GM18505 (cell line): ENCODE data around the gene CYP24A1.

Experiments used
- ATAC-seq: cut with Tn5 transposase; IDR thresholded peaks from one replicate; pipeline ENCODE4 v1.9.1; 2021; ENCODE audit not compliant: unreplicated experiment
- POLR2A ChIP-seq: IDR thresholded peaks from 4 replicates; pipeline ENCODE4 v1.6.1; 2011; ENCODE audit warnings: borderline replicate concordance; ENCODE audit not compliant: insufficient read depth, insufficient read length; ENCODE audit errors: extremely low read depth

The CYP24A1 gene

DNA sequence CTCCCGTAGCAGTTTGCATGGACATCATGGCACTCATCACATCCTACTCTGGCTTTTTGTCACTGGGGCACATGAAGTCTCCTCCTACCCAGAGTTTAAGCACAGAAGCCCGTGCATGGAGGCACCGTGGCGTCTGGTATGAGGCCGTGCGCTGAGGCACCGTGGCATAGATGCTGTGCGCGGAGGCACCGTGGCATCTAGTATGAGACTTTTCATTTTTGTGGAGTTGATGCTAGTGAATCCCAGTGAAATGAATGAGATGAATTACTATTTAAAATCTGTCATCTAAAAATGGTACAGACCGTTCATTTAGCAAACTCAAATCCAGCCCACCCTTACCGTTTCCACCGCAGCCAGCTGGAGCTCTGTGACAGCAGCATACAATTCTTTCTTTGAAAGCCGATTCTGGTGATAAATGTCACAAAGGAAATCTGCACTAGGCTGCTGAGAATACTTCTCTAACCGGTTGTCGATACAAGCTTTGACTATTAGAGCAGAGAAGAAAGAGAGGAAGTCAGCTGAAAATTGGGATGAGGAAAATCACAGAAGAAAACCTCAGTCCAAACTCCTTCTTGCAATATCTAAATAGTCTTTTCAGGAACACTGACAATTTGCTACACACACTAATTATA, 11.3 kb downstream of the CYP24A1 start:
- no peak for ATAC-seq
- TF ChIP-seq POLR2A: no peak

GRCh38 chr20:54161821-54162149, 12.0 kb downstream of the CYP24A1 start:
- ATAC-seq: no peak
- no peak for TF ChIP-seq POLR2A

DNA sequence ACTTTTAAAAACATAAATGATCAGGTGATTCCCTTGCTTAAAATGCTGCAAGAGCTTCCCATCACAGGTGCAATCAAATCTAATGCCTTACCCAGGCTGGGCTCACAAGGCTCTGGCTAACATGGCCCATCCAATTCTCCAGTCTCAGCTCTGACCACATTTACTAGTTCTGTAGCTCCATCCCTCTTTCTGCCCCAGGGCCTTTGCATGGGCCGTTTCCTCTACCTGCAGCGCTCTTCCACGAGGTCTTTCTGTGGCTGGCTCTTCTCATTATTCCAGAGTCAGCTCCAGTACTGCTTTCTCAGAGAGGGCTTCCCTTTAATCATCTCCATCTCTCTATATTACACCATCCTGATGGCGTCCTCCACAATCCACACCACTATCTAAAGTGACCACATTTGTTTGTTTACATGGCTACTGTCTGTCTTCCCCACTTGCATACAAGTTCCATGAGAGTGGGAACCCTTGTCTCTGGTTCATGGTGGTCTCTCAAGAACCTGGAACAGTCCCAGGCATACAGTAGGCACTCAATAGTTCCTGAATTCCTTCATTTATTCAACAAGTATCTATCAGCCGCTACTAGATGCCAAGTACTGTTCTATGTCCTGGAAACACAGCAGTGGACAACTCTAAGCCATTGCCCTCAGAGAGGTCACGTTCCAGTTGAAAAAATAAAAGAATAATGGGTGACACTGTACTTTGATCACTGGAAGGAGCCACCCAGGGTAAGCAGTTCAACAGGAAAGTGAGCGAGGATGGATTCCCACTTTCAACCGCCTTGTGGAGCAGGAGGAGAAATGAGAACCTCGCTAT, 12.6 kb downstream of the CYP24A1 start:
- ATAC-seq: no peak
- no peak for TF ChIP-seq POLR2A

- TF ChIP-seq POLR2A: no peak
- no peak for ATAC-seq
These were observed 13.4 kb downstream of the CYP24A1 start for GRCh38 chr20:54160065-54161007.

DNA sequence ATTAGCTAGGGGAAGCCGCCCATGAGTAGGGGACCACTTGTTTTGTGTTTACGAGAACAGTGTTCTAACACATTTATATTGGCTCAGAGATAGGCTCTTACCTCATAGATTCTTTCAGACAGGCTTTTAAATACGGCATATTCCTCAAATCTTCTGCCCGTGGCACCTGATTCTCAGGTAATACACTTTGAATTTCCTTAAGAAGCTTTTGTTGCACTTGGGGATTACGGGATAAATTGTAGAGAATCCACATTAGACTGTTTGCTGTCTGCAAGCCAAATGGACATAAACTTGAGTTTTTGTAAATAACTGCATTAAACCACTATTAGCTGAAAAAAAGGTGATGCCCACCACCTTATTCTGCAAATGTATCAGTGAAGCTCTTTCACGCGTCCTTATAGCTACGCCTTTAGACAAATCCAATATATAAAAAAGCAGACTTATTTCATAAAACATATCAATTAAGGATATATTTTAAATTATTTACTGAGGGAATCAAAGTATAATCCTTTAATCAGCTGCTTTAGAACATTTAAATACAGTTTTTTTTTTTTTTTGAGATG, 14.8 kb downstream of the CYP24A1 start:
- TF ChIP-seq POLR2A: no peak
- ATAC-seq: no peak

DNA sequence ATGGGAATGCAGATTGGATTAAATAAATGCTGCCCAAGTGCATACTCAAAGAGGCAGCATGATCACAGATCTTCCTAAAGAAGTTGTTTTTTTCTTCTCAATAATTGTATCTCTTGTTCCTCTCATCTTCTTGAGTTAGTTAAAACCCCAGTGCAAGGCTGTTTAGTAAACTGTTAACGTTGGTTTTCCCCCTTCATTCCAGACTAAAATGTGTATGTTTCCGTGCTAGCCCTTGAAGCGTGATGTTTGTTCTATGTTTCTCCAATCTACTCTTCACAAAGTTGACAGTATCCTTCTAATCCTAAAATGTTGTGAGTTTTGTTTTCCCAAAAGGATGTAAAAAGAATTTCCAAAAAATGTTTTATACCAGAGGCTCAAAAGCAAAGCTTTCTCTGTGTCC, 15.6 kb downstream of the CYP24A1 start:
- no peak for TF ChIP-seq POLR2A
- no peak for ATAC-seq

DNA sequence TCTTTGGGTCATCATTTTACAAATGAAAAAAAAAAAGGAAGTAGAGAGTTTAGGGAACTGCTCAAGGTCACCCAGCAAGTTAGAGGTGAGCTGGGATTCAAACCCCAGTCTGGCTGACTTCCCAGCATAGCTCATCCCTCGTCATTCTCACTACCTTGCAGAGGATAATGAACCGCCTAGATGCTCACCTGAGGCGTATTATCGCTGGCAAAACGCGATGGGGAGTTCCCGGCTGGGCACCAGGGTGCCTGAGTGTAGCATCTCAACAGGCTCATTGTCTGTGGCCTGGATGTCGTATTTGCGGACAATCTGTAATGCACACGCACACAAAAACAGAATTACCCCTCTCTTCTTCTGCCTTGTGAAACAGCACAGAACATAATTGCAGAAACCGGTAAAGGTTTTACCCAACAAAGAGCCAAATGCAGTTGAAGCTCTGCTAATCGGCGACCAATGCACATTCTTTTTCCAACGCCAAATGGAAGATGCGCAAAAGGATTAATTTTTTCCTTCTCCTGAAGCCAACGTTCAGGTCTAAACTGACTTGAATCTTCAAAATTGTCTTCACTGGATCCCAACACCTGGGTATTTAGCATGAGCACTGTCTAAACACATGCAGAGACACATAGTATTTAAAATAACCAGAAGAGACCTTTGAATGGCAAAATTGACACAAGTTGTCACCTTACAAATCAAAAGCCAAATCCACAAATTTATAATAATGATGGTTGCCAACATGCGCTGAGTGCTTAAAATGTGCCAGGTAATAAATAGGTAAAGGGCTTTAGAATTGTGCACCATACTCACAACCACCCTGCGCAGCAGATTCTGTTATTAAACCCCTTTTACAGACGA, 16.6 kb downstream of the CYP24A1 start:
- no peak for ATAC-seq
- TF ChIP-seq POLR2A: no peak

GRCh38 chr20:54156522-54156921, 17.3 kb downstream of the CYP24A1 start:
- ATAC-seq: no peak
- no peak for TF ChIP-seq POLR2A

DNA sequence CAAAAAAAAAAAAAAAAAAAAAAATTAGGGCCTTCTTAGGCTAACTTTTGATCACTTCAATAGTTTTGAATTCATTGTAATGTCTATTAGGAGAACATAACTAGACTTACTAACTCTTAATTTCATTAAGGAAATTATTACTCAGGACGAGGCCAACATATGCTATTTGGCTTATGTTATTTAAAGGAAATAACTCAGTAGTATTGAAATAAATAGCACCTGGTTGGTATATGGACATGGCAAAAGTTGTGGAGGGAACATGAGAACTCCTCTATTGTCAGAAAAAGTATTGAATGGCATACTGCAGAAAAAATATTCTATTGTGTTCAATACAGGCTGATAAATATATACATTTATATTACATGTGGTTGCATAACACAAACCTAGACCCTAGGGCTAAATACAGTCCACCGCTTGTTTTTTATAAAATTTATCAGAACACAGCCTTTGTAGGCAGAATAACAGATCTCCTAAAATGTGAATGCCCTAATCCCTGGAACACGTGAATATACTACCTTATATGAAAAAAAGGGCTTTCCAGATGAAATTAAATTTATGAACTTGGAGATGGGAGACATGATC, 18.0 kb downstream of the CYP24A1 start:
- no peak for TF ChIP-seq POLR2A
- no peak for ATAC-seq

DNA sequence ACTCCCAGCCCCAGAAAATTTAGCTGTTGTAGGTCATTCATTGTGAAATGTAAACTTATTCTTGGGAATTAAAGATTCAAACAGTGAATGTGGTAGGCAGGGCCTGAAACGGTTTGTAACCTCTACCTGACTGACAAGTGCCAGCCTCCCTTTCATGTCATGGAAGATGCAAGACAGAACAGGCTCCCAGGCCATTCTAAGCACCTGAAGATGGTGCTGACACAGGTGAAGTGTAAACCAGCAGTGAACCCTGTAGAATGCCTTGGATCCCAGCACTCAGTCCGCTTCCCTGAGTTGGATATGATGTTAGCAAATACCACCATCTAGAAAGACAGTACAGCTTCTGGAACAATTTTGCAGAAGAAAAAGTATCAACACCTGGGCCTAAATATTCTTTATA, 19.3 kb downstream of the CYP24A1 start:
- no peak for ATAC-seq
- TF ChIP-seq POLR2A: no peak

- no peak for TF ChIP-seq POLR2A
- no peak for ATAC-seq
These were observed 19.9 kb downstream of the CYP24A1 start for GRCh38 chr20:54153847-54154246.

GRCh38 chr20:54153041-54153327, 20.8 kb downstream of the CYP24A1 start:
- ATAC-seq: no peak
- no peak for TF ChIP-seq POLR2A
